Testis (tissue), 2 donors: ENCODE data around the gene MAGEA4.

Experiments
- CTCF ChIP-seq, 3 experiments: fragments of 450-650 bp in 2 of 3; fragments of 200-600 bp in 1 of 3; sonication (generic) in 1 of 3; IDR thresholded peaks; one replicate each; pipeline ENCODE4 v1.5.1; 2016 to 2019; ENCODE audit warnings: antibody characterized with exemption in 3 of 3, mild to moderate bottlenecking in 2 of 3, moderate library complexity in 1 of 3
- POLR2A ChIP-seq: fragments of 450-650 bp; IDR thresholded peaks from one replicate; pipeline ENCODE4 v1.6.1; 2017; ENCODE audit warnings: antibody characterized with exemption, mild to moderate bottlenecking, moderate library complexity

- TF ChIP-seq CTCF (IDR thresholded peaks at IDR 0.05) (no peak), POLR2A (no peak)
Measured at GRCh38 chrX:151958101-151958500, 45.4 kb downstream of the MAGEA4 start.
